Measurements from ENCODE around the gene GPHA2. TPM values are rescaled to one million over a fixed set of nuclear protein-coding genes. Genes with fewer than 3 reads are reported as not detected.

Gene GPHA2
- total and polyA plus RNA-seq, 2 of the 13 experiments (the other 11 are each of a cell fraction or from before 2014, with no cell fraction given): 13.0 to 19.1 TPM

GRCh38 chr11:64920124-64920523 lies 15.6 kb downstream of the GPHA2 start:
- no peaks in the 10 kb centered on the region; a peak in 1 of 5 replicates for H3K27me3 ChIP-seq (ENCODE audit: control insufficient read depth in 1 of 2, insufficient read depth in 2 of 2, low read length in 2 of 2)
- ATAC-seq: no peak
- no TSS peak for BruUV-seq (replicated peaks)
- no peak overlapping the region; the same call in 1 of the 2 replicates for H3K4me2 ChIP-seq (ENCODE audit: low read depth, low read length)
- peaks cover 55% of the 10 kb centered on the region for H3K4me1 ChIP-seq (ENCODE audit: insufficient read depth, low read length)
- POLR2A ChIA-PET: interaction anchor here (1.0 to 1.4 kb wide), 2 partner anchors 14 to 94 kb away, joined by 3 read pairs; partner anchors contain the start of gene ARL2
- in situ Hi-C loops (cut with HindIII; ENCODE audit: extremely low pct_ligation_motif_present, low pct_unique_long_range_greater_than_20kb): no loop called here
- H4K20me1 ChIP-seq (ENCODE audit: insufficient read depth, low read length): peaks cover 5% of the 10 kb centered on the region; the same call in 1 of the 2 replicates
- intact Hi-C loops (cut with micrococcal nuclease; ENCODE audit: unreplicated experiment): no loop called here
- H3K27ac ChIP-seq (ENCODE audit: extremely low read length, insufficient read depth, low read length): no peak overlapping the region
- no peak overlapping the region for H3K9ac ChIP-seq (ENCODE audit: insufficient read depth, low read depth, low read length)
- no peaks in the 10 kb centered on the region for H3K36me3 ChIP-seq (replicated peaks in 1 of 2; ENCODE audit: control insufficient read depth in 1 of 2, insufficient read depth in 2 of 2, low read length in 2 of 2)
- CTCF ChIA-PET (ENCODE audit: low intra/inter-chr PET ratio, low total read pairs): no interaction called here
- FAIRE-seq: no peak
- H3K79me2 ChIP-seq (ENCODE audit: insufficient read depth, low read length): peaks cover 15% of the 10 kb centered on the region
- 75% methylated on average over 2 of the region's 2 CpGs for WGBS (ENCODE audit: low lambda C conversion rate)
- no peak overlapping the region for H3K4me3 ChIP-seq (replicated peaks in 1 of 3; ENCODE audit: insufficient read depth in 1 of 3, low read depth in 2 of 3, low read length in 3 of 3)
- H3K9me3 ChIP-seq (ENCODE audit: low read length): no peaks in the 10 kb centered on the region
- DNase-seq (ENCODE audit: low spot score): no peak
- H2AFZ ChIP-seq (ENCODE audit: low read length): no peak overlapping the region
- TF ChIP-seq RXRB (CRISPR knock-in tag; IDR thresholded peaks at IDR 0.05; ENCODE audit: borderline replicate concordance) (no peak), ZNF691 (CRISPR knock-in tag; IDR thresholded peaks at IDR 0.05; ENCODE audit: borderline replicate concordance, low read depth) (no peak), ZBTB33 (CRISPR knock-in tag; IDR thresholded peaks at IDR 0.05) (no peak), BHLHE40 (IDR thresholded peaks at IDR 0.05; ENCODE audit: low read length) (no peak), ZNF576 (CRISPR knock-in tag; IDR thresholded peaks at IDR 0.05) (no peak), PCBP2 (optimal IDR thresholded peaks at IDR 0.05; ENCODE audit: low read depth, low read length, poor library complexity, severe bottlenecking) (no peak), ATF7 (IDR thresholded peaks at IDR 0.05) (no peak), ATF7 (CRISPR knock-in tag; IDR thresholded peaks at IDR 0.05) (no peak), ETS1 (CRISPR knock-in tag; IDR thresholded peaks at IDR 0.05) (no peak), SIX4 (CRISPR knock-in tag; IDR thresholded peaks at IDR 0.05) (no peak), UBTF (CRISPR knock-in tag; IDR thresholded peaks at IDR 0.05) (no peak), FOXO4 (CRISPR knock-in tag; conservative IDR thresholded peaks at IDR 0.05) (no peak), ZNF280D (CRISPR knock-in tag; IDR thresholded peaks at IDR 0.05) (no peak)

Data from HepG2 (cell line).